H1 (cell line): ENCODE results near the gene CAGE1. TPM values are rescaled to one million over a fixed set of nuclear protein-coding genes. Genes with fewer than 3 reads are reported as not detected.

Experiments used
- CTCF ChIA-PET: fragments of 300-600 bp; sonication (Branson Sonifier 250); formaldehyde crosslinking; loops from one replicate; lab custom pipeline; 2021; ENCODE audit not compliant: partially characterized antibody; lab: Charles Lee
- POLR2A ChIA-PET: fragments of 300-600 bp; sonication (Branson Sonifier 250); formaldehyde crosslinking; loops from one replicate; lab custom pipeline; 2021; ENCODE audit warnings: inconsistent platforms; ENCODE audit not compliant: partially characterized antibody; lab: Charles Lee
- DNase-seq, 2 experiments: peaks; one replicate each; pipeline versions ENCODE4 v3.0.0 to v3.0.0-alpha.2; 2010 to 2022; ENCODE audit warnings: low spot score in 2 of 2, low read depth in 1 of 2, mixed read lengths in 1 of 2
- FAIRE-seq: peaks from 2 replicates; lab custom pipeline; 2011; peaks lifted over from hg19 to GRCh38; lab: Jason Lieb, UNC
- H2AFZ ChIP-seq: 2 replicates; pipeline ENCODE4 v1.8.1; 2012; ENCODE audit warnings: low read length, inconsistent platforms
- H2AK5ac ChIP-seq: 2 replicates; pipeline ENCODE4 v1.6.1; 2013; ENCODE audit warnings: low read depth, low read length
- H2BK120ac ChIP-seq: replicated peaks from 2 replicates; pipeline ENCODE3; 2013; ENCODE audit warnings: low read depth, low read length, inconsistent platforms
- H2BK12ac ChIP-seq: 2 replicates; pipeline ENCODE4 v1.6.1; 2013; ENCODE audit warnings: low read depth, low read length
- H2BK15ac ChIP-seq: 2 replicates; pipeline ENCODE4 v1.6.1; 2013; ENCODE audit warnings: low read length
- H2BK20ac ChIP-seq: 2 replicates; pipeline ENCODE4 v1.6.1; 2013; ENCODE audit warnings: low read length
- H2BK5ac ChIP-seq: 2 replicates; pipeline ENCODE4 v1.6.1; 2013; ENCODE audit warnings: low read depth, low read length
- H3K14ac ChIP-seq: 2 replicates; pipeline ENCODE4 v1.6.1; 2013; ENCODE audit warnings: inconsistent platforms; ENCODE audit not compliant: insufficient read length
- H3K18ac ChIP-seq: 2 replicates; pipeline ENCODE4 v1.6.1; 2013; ENCODE audit warnings: low read length; ENCODE audit errors: extremely low read depth
- H3K23ac ChIP-seq: 2 replicates; pipeline ENCODE4 v1.6.1; 2013; ENCODE audit warnings: inconsistent platforms; ENCODE audit not compliant: insufficient read length
- H3K23me2 ChIP-seq: 2 replicates; pipeline ENCODE4 v1.6.1; 2013; ENCODE audit warnings: low read depth, low read length
- H3K27ac ChIP-seq: 2 replicates; pipeline ENCODE4 v1.6.1; 2011; ENCODE audit warnings: low read depth, low read length, inconsistent platforms
- H3K27me3 ChIP-seq, 4 experiments: replicated peaks in 1 of 4; 1 replicate in 1 of 4; 2 replicates in 3 of 4; pipeline versions ENCODE4 v1.6.1 to v1.8.1; 2011 to 2013; ENCODE audit warnings: low read length in 3 of 4, mild to moderate bottlenecking in 3 of 4, inconsistent platforms in 2 of 4, mixed read lengths in 2 of 4, moderate library complexity in 1 of 4; ENCODE audit not compliant: control insufficient read depth in 3 of 4, insufficient read depth in 3 of 4; ENCODE audit errors: extremely low read depth in 1 of 4
- H3K36me3 ChIP-seq, 4 experiments: 2 replicates each; pipeline versions ENCODE4 v1.6.1 to v1.8.1; 2011 to 2013; ENCODE audit warnings: mild to moderate bottlenecking in 4 of 4, low read length in 3 of 4, moderate library complexity in 2 of 4, control low read depth in 1 of 4, inconsistent platforms in 1 of 4; ENCODE audit not compliant: insufficient read depth in 4 of 4, control insufficient read depth in 2 of 4
- H3K4ac ChIP-seq: replicated peaks from 2 replicates; pipeline ENCODE3; 2013; ENCODE audit warnings: low read length, low read depth, mixed read lengths, inconsistent platforms; ENCODE audit not compliant: insufficient read length
- H3K4me1 ChIP-seq, 4 experiments: replicated peaks in 1 of 4; 1 replicate in 1 of 4; 2 replicates in 3 of 4; pipeline versions ENCODE4 v1.6.1 to v1.8.1; 2011 to 2013; ENCODE audit warnings: low read length in 3 of 4, inconsistent platforms in 2 of 4, mixed read lengths in 1 of 4; ENCODE audit not compliant: insufficient read depth in 4 of 4, control insufficient read depth in 3 of 4
- H3K4me2 ChIP-seq, 2 experiments: 2 replicates each; pipeline versions ENCODE4 v1.6.1 to v1.8.1; 2011 to 2013; ENCODE audit warnings: low read depth in 2 of 2, low read length in 2 of 2, control low read depth in 1 of 2, inconsistent platforms in 1 of 2, mild to moderate bottlenecking in 1 of 2; ENCODE audit not compliant: insufficient read depth in 1 of 2
- H3K4me3 ChIP-seq, 4 experiments: fragments of 200-600, 300-600 bp in 1 of 4; sonication (generic), shearing (Covaris generic), sonication (Bioruptor Twin) in 1 of 4; 2 replicates each; pipeline versions ENCODE4 v1.5.1 to v1.8.1; 2011 to 2016; ENCODE audit warnings: low read length in 4 of 4, low read depth in 3 of 4, control low read depth in 2 of 4, inconsistent platforms in 2 of 4, mild to moderate bottlenecking in 2 of 4, mixed read lengths in 1 of 4, moderate library complexity in 1 of 4; ENCODE audit not compliant: insufficient read depth in 2 of 4; ENCODE audit errors: extremely low read depth in 1 of 4
- H3K56ac ChIP-seq: replicated peaks from 2 replicates; pipeline ENCODE3; 2013; ENCODE audit warnings: low read depth, mild to moderate bottlenecking, mixed read lengths, low read length, inconsistent platforms; ENCODE audit not compliant: insufficient read length
- H3K79me1 ChIP-seq: 2 replicates; pipeline ENCODE4 v1.6.1; 2013; ENCODE audit warnings: low read depth, low read length, control low read depth
- H3K79me2 ChIP-seq, 2 experiments: 2 replicates each; pipeline versions ENCODE4 v1.6.1 to v1.8.1; 2012 to 2013; ENCODE audit warnings: low read length in 2 of 2, mild to moderate bottlenecking in 2 of 2, inconsistent platforms in 1 of 2; ENCODE audit not compliant: insufficient read depth in 2 of 2, control insufficient read depth in 1 of 2
- H3K9ac ChIP-seq, 4 experiments: replicated peaks in 1 of 4; 1 replicate in 1 of 4; 2 replicates in 3 of 4; pipeline versions ENCODE4 v1.6.1 to v1.8.1; 2011 to 2013; ENCODE audit warnings: low read depth in 3 of 4, low read length in 3 of 4, control low read depth in 2 of 4, mild to moderate bottlenecking in 2 of 4, moderate library complexity in 2 of 4, inconsistent platforms in 1 of 4; ENCODE audit errors: extremely low read depth in 1 of 4
- H3K9me3 ChIP-seq, 2 experiments: 2 replicates each; pipeline versions ENCODE4 v1.6.1 to v1.8.1; 2012 to 2013; ENCODE audit warnings: mild to moderate bottlenecking in 2 of 2, moderate library complexity in 2 of 2, control low read depth in 1 of 2, inconsistent platforms in 1 of 2, low read depth in 1 of 2, low read length in 1 of 2, mixed read lengths in 1 of 2; ENCODE audit not compliant: insufficient read depth in 2 of 2
- H4K20me1 ChIP-seq, 2 experiments: replicated peaks in 1 of 2; 2 replicates each; pipeline versions ENCODE3 to v1.8.1; 2011 to 2013; ENCODE audit warnings: inconsistent platforms in 2 of 2, low read length in 2 of 2, mild to moderate bottlenecking in 1 of 2; ENCODE audit not compliant: insufficient read depth in 2 of 2, control insufficient read depth in 1 of 2
- H4K5ac ChIP-seq: 2 replicates; pipeline ENCODE4 v1.6.1; 2013; ENCODE audit warnings: low read length, low read depth, mixed read lengths, inconsistent platforms; ENCODE audit not compliant: insufficient read length
- H4K8ac ChIP-seq: 2 replicates; pipeline ENCODE4 v1.8.0; 2013; ENCODE audit warnings: mild to moderate bottlenecking, moderate library complexity, low read length, inconsistent platforms; ENCODE audit not compliant: insufficient read depth; ENCODE audit errors: extremely low read depth
- H4K91ac ChIP-seq: replicated peaks from 2 replicates; pipeline ENCODE3; 2013; ENCODE audit warnings: low read length, mixed read lengths, inconsistent platforms; ENCODE audit not compliant: insufficient read length
- BACH1 ChIP-seq: IDR thresholded peaks from 2 replicates; pipeline ENCODE4 v1.6.1; 2012; ENCODE audit warnings: low read length, improper control_type of control experiment
- BCL11A ChIP-seq, 2 experiments: IDR thresholded peaks; one replicate each; pipeline ENCODE4 v1.6.1; 2011; ENCODE audit warnings: low read depth in 2 of 2, low read length in 2 of 2, mild to moderate bottlenecking in 2 of 2
- CBX5 ChIP-seq: fragments of 300-800, 300-1000 bp; sonication (generic); IDR thresholded peaks from 2 replicates; pipeline ENCODE4 v1.7.1; 2016; ENCODE audit warnings: antibody characterized with exemption, low read length, low read depth
- CBX8 ChIP-seq: fragments of 300-800, 300-1000 bp; sonication (generic); IDR thresholded peaks from 2 replicates; pipeline ENCODE4 v1.7.1; 2016; ENCODE audit warnings: low read depth, low read length, borderline replicate concordance
- GABPA ChIP-seq: IDR thresholded peaks from 2 replicates; pipeline ENCODE4 v1.6.1; 2011; ENCODE audit warnings: mild to moderate bottlenecking, low read length, moderate library complexity, borderline replicate concordance; ENCODE audit not compliant: insufficient read depth
- RXRA ChIP-seq: IDR thresholded peaks from 2 replicates; pipeline ENCODE4 v1.6.1; 2011; ENCODE audit warnings: low read depth, mild to moderate bottlenecking, low read length, moderate library complexity; ENCODE audit not compliant: insufficient read depth
- SIN3A ChIP-seq, 2 experiments: IDR thresholded peaks in 1 of 2; conservative IDR thresholded peaks in 1 of 2; 2 replicates each; pipeline ENCODE4 v1.6.1; 2011 to 2012; ENCODE audit warnings: low read length in 2 of 2, improper control_type of control experiment in 1 of 2, low read depth in 1 of 2, mild to moderate bottlenecking in 1 of 2
- SIRT6 ChIP-seq: IDR thresholded peaks from one replicate; pipeline ENCODE4 v1.7.1; 2012; ENCODE audit warnings: low read length, inconsistent platforms
- SIX5 ChIP-seq: IDR thresholded peaks from 2 replicates; pipeline ENCODE4 v1.6.1; 2011; ENCODE audit warnings: mild to moderate bottlenecking, low read depth, low read length
- WGBS, 2 experiments: shearing (Covaris generic) in 1 of 2; methylation state at CpG; one replicate each; pipeline versions ENCODE4 v1.1.6 to v1.1.7; 2013 to 2015; ENCODE audit warnings: low lambda C conversion rate in 2 of 2, mixed read lengths in 2 of 2, inconsistent platforms in 1 of 2, low coverage in 1 of 2, missing lambda C conversion rate in 1 of 2; ENCODE audit not compliant: insufficient replicate concordance in 2 of 2, insufficient coverage in 1 of 2, insufficient read length in 1 of 2; ENCODE audit errors: extremely low coverage in 1 of 2, missing lambda C conversion rate in 1 of 2; 5-methylcytosine and 5-hydroxymethylcytosine counted together
- polyA plus RNA-seq, 7 experiments: library from polyadenylated mRNA; depleted of rRNA in 3 of 7; stranded (reverse) in 5 of 7; unstranded in 2 of 7; fragments of >200 nt in 5 of 7; fragments of 200-250 nt in 2 of 7; gene quantifications; 1 replicate in 5 of 7; 2 replicates in 1 of 7; 4 replicates in 1 of 7; pipeline versions ENCODE4 v1.2.1 to v1.2.3, GENCODE V29; 2011 to 2013; ENCODE audit warnings: missing spikeins in 2 of 7, mixed read lengths in 2 of 7
- total RNA-seq: library from RNA; stranded (reverse); fragmentation: NEBNext Ultra II Directional; extraction: Animal tissue kit (Norgen Biotek cat#: 25700); gene quantifications from 2 replicates; pipeline ENCODE4 v1.2.1, GENCODE V29; 2021
- TF ChIP-seq, protein P1 (sequence below): IDR thresholded peaks from 2 replicates; pipeline ENCODE4 v1.6.1; 2012; ENCODE audit warnings: low read length, inconsistent platforms

Gene CAGE1
- total and polyA plus RNA-seq, 2 of the 8 experiments (the other 6 are each of a cell fraction or from before 2014, with no cell fraction given), result 0.09 TPM; not detected in 1

- H3K56ac ChIP-seq, result no peak overlapping the region
- H3K23ac ChIP-seq, result no peak overlapping the region
- no peak overlapping the region for H3K27ac ChIP-seq
- 90% methylated on average over 6 of the region's 6 CpGs; no CpG with 5 or more reads in 1 of the 2 experiments for WGBS, 2 experiments
- peaks cover 1 to 2% of the 10 kb centered on the region in 2 experiments for H4K20me1 ChIP-seq
- no peak for FAIRE-seq
- no peak overlapping the region for H2AFZ ChIP-seq
- no peak overlapping the region for H3K4ac ChIP-seq
- H2BK20ac ChIP-seq, result no peak overlapping the region
- H3K9ac ChIP-seq, result no peak overlapping the region
- no peak overlapping the region for H2AK5ac ChIP-seq
- no peak overlapping the region for H3K4me3 ChIP-seq
- H3K4me1 ChIP-seq, result peaks cover 0 to 3% (median 0%) of the 10 kb centered on the region in 4 experiments; a peak in 2 of 7 replicates
- H3K36me3 ChIP-seq, result peaks cover 0 to 39% (median 11%) of the 10 kb centered on the region in 4 experiments; a peak in 6 of 8 replicates
- no peak overlapping the region for H2BK5ac ChIP-seq
- no peak overlapping the region for H3K18ac ChIP-seq
- H3K79me1 ChIP-seq, result no peaks in the 10 kb centered on the region
- no peak overlapping the region for H4K8ac ChIP-seq
- no peak overlapping the region for H3K4me2 ChIP-seq
- POLR2A ChIA-PET, result interaction anchor here (0.9 kb wide), 1 partner anchor 519 kb away, joined by 3 read pairs; the partner anchor contains the start of gene TXNDC5
- CTCF ChIA-PET, result interaction anchor here (0.8 to 1.7 kb wide), 6 partner anchors 31 to 223 kb away, joined by 3 to 5 read pairs (median 4); no protein-coding TSS in a partner anchor
- H4K5ac ChIP-seq, result no peak overlapping the region
- H2BK15ac ChIP-seq, result no peak overlapping the region
- H3K27me3 ChIP-seq, result no peaks in the 10 kb centered on the region
- H3K9me3 ChIP-seq, result no peaks in the 10 kb centered on the region
- peaks cover 12% of the 10 kb centered on the region for H3K23me2 ChIP-seq
- TF ChIP-seq BACH1, result no peak
- TF ChIP-seq CBX8, result no peak
- no peak for TF ChIP-seq SIN3A (conservative IDR thresholded peaks at IDR 0.05 in 1 of 2, IDR thresholded peaks at IDR 0.05 in 1 of 2; ENCODE audit: low read depth in 1 of 2, low read length in 2 of 2)
- TF ChIP-seq GABPA, result no peak
- TF ChIP-seq BCL11A (IDR thresholded peaks at IDR 0.05; ENCODE audit: low read depth in 2 of 2, low read length in 2 of 2), result no peak
- no peak for TF ChIP-seq RXRA
- no peak for TF ChIP-seq SIX5
- no peak for TF ChIP-seq SIRT6
- TF ChIP-seq CBX5, result no peak
- TF ChIP-seq, protein P1, sequence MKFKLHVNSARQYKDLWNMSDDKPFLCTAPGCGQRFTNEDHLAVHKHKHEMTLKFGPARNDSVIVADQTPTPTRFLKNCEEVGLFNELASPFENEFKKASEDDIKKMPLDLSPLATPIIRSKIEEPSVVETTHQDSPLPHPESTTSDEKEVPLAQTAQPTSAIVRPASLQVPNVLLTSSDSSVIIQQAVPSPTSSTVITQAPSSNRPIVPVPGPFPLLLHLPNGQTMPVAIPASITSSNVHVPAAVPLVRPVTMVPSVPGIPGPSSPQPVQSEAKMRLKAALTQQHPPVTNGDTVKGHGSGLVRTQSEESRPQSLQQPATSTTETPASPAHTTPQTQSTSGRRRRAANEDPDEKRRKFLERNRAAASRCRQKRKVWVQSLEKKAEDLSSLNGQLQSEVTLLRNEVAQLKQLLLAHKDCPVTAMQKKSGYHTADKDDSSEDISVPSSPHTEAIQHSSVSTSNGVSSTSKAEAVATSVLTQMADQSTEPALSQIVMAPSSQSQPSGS, result no peak
- no peak overlapping the region for H2BK12ac ChIP-seq
- H3K79me2 ChIP-seq, result peaks cover 15 to 34% of the 10 kb centered on the region in 2 experiments
- no peak overlapping the region for H2BK120ac ChIP-seq
- no peak for DNase-seq
- no peak overlapping the region for H3K14ac ChIP-seq
- H4K91ac ChIP-seq, result no peak overlapping the region
Measured at GRCh38 chr6:7392402-7392801, 2.9 kb upstream of the CAGE1 start.
